ENCODE data around the gene MYO19. TPM values are rescaled to one million over a fixed set of nuclear protein-coding genes. Genes with fewer than 3 reads are reported as not detected.

The MYO19 gene
- total RNA-seq, result 45.2 and 59.4 TPM in 2 replicates

- peak; percentile 73 for DNase-seq (ENCODE audit: low read depth)
These were observed at the start of gene MYO19, which contains the start of gene PIGW for GRCh38 chr17:36534840-36535668. TSS of gene MYO19 (minus strand) at chr17:36534868. CDS start at chr17:36532538, 2,330 bp downstream. TSS of gene PIGW (plus strand) at chr17:36534987. CDS start at chr17:36537102, 2,115 bp downstream.

- DNase-seq (ENCODE audit: low read depth), result no peak
These were observed 49.1 kb upstream of the MYO19 start for GRCh38 chr17:36583787-36584186.

DNA sequence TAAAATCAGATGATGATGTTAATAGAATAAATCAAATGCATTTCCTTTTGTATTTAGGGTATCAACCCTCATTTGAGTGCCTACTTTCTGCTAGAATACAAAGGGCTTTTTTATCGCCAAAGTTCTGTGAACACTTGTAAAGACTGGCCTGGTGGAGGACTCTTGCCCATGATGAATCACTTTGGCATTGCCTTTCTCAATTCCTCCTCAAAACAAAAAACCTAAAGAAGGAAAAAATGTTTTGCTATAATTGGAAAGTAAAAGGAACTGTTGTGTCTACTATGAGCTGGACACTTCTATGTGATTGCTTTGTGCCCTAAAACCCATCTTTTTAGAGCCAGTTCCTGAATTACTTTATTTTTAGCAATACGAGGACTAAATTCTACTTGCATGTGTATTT, 44.0 kb upstream of the MYO19 start:
- no peak for DNase-seq (ENCODE audit: low read depth)

DNA sequence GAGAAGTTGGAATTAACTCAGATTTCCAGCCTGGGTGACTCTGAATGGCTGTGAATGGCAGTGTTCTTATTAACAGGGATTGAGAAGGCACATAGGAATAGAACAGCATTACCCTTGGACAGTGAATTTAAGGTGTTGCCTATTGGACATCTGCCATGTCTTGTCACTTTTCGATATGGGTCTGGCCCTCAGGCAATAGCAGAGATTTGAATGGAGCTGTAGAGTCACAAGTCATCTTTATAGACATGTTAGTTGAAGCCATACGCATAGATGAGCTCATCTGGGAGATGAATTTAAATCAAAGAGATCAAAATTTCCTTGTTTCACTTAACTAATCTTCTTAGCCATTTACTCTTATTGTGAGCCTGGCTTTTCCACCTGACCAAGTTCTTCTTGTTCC, 42.1 kb upstream of the MYO19 start:
- DNase-seq (ENCODE audit: low read depth), result no peak

- no peak for DNase-seq (ENCODE audit: low read depth)
These were observed 40.4 kb upstream of the MYO19 start for GRCh38 chr17:36575028-36575427.

- no peak for DNase-seq (ENCODE audit: low read depth)
These were observed 31.4 kb upstream of the MYO19 start for GRCh38 chr17:36566081-36566480.

DNA sequence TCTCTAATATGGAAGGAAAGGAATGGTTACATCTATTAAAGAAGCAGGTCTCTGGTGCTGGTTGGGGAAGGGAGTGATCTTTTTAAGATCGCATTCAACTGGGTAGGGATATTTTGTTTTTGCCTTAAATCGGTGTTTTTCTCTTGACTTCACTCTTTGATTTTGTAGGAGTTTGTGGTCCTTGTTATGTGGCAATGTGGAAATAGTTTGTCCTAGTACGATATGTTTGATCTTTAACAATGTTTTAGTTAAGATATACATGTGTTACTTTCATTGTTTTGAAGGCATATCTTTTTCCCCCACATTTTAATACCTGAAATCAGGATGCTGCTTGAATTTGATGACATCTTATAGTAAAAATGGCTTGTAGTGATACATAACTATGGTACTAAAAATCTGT, 18.8 kb upstream of the MYO19 start:
- no peak for DNase-seq (ENCODE audit: low read depth)

DNA sequence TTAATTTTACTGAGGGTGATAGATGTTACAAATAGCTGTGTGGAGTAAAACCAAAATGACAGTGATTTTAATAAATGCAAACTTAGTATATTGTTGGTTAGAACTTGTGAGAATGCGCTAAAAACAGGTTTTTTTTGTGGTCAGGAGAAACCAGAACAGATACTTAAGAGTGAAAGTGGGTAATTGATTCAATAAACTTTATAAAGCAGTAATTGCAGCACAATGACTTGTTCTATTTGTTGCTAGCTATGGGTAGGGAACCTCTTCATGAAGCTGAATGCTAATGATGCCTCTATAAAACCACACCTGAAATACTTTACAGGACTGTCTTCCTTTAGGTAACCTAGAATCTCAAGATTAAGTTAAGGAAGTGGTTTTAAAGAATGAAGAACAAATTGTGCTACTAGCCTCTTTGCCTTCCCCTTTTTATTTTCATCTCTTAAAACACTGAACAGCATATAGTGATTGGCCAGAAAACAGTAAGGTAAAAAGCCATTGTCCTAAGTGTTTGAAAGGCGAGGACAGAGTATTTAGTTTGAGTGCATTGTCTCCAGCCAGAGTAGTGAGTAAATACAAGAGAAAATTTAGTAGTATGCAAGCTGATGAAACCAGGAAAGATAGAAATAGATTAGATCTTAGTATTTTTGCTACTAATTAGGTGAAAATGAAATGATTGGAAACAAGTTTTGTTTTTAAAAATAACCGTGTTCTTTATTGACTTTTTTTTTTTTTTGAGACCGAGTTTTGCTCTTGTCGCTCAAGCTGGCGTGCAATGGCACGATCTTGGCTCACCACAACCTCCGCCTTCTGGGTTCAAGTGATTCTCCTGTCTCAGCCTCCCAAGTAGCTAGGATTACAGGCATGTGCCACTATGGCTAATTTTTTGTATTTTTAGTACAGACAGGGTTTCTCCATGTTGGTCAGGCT, 16.1 kb upstream of the MYO19 start:
- peak; percentile 10 for DNase-seq (ENCODE audit: low read depth)

- DNase-seq (ENCODE audit: low read depth), result no peak
These were observed 13.1 kb upstream of the MYO19 start for GRCh38 chr17:36547776-36548175.

- no peak for DNase-seq (ENCODE audit: low read depth)
These were observed 11.9 kb upstream of the MYO19 start for GRCh38 chr17:36546418-36547093.

DNA sequence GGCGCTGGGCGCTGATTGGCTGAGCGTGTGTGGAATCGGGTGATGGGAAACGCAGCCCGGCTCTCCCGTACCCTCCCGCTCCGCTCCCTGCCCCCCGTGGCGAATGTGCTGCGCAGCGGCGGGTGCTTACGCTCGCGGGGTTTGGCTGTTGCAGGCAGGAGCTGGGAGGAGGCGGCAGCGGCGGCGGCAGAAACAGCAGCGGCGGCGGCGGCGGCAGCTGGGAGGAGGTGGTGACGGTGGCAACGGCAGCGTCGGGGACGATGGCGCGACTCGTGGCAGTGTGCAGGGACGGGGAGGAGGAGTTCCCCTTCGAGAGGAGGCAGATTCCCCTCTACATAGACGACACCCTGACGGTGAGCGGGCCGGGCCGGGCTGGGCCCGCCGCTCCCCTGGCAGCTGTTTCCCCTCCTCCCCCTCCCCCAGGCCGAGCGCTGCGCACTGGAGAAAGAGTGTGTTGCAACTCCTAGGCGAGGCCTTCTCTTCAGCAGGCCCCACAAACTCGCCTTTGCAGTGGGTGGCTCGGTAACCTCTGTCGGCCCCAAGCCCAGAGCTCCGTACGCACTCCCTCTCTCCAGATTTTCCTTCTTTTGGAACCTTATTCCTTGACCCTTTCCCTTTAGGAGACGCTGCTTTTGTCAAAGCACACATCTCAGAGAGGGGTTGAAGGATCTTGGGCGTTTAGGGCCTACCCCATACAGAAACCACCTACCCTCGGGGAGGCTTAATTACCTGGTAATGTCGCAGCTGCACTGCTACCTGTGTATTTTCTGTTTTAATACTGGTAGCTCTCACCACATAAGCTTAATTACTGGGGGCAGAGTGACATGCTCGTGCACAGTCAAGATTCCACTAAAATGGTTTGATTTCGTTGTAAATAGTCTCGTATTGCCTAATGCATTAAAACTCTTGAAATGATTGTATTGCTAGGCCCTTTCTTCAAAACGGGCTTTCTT, 11.1 kb upstream of the MYO19 start:
- peak; percentile 82 for DNase-seq (ENCODE audit: low read depth)

- no peak for DNase-seq (ENCODE audit: low read depth)
These were observed 10.4 kb upstream of the MYO19 start for GRCh38 chr17:36545077-36545464.

- peak; percentile 64 for DNase-seq (ENCODE audit: low read depth)
These were observed 9.8 kb upstream of the MYO19 start, which contains the start of gene GGNBP2 for GRCh38 chr17:36544307-36545076. TSS of gene GGNBP2 (plus strand) at chr17:36544919. CDS start at chr17:36545725, 806 bp downstream.

DNA sequence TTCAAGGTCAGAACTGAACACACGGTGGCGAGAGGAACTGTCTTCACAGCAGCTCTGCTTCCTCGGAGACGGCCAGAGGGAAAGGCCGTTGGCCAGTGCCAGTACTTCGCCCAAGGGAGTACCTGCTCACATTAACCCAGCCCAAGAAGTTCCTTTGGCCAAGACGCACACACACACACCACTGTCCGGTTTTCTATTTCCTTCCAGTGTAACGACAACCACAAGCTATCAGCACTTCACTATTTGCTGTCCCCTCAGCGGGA, 9.3 kb upstream of the MYO19 start:
- peak; percentile 64 for DNase-seq (ENCODE audit: low read depth)

DNA sequence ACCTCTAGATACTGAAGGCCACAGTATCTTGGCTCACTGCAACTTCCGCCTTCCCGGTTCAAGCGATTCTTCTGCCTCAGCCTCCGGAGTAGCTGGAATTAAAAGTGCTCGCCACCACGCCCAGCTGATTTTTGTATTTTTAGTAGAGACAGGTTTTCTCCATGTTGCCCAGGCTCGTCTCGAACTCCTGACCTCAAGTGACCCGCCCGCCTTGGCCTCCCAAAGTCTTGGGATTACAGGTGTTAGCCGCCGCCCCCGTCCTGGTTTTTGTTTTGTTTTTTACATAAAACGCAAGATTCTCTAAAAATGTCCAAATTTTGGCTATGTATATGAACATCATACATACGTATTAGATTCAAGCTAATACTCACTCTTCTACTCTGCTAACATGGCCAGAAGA, 8.1 kb upstream of the MYO19 start:
- no peak for DNase-seq (ENCODE audit: low read depth)

GRCh38 chr17:36540696-36541095, 6.0 kb upstream of the MYO19 start:
- DNase-seq (ENCODE audit: low read depth), result no peak

GRCh38 chr17:36535669-36536081, 1.0 kb upstream of the MYO19 start:
- no peak for DNase-seq (ENCODE audit: low read depth)

DNA sequence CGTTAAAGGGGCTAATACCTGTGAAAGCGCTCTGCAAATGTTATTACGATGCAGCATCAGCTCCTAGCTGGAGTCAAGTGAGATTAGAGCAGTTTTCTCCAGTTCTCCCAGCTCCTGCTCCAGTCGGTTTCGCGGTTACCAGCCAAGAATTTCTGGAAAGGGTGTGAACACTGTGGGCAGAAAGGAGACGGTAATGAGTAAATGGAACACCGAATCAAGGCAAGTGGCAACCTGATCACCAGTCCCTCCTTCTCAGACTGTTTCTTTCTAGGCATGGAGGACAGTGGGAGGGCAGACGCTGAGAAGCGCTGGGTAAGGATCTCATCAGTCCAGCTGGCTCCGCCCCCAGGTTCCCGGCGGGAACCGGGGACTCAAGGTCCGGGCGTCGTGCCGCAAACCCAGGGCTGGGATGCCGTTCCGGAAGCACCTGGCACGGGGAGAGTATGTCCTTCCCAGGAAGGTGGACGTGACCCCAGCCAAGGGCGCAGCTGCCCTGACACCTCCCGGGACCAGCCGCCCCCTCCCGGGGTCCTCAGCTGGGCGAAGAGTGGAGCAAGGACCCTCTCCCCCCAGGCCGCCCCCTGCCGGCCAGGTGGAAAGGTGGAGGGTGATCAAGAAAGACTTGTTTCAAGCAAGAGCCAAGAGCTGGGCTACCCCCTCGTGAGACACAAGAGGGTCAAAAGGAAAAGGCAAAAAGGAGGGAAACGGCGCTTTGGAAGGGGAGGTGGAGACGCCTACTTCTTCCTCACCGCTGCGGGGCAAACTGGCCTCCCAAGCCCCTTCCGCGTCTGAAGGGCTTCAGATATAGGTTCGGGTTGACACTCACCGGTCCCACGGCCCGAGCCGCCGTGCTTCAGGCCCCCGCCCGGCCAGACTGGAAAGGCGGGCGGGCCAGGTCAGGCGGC, 481 bp downstream of the MYO19 start:
- peak; percentile 83 for DNase-seq (ENCODE audit: low read depth)

DNA sequence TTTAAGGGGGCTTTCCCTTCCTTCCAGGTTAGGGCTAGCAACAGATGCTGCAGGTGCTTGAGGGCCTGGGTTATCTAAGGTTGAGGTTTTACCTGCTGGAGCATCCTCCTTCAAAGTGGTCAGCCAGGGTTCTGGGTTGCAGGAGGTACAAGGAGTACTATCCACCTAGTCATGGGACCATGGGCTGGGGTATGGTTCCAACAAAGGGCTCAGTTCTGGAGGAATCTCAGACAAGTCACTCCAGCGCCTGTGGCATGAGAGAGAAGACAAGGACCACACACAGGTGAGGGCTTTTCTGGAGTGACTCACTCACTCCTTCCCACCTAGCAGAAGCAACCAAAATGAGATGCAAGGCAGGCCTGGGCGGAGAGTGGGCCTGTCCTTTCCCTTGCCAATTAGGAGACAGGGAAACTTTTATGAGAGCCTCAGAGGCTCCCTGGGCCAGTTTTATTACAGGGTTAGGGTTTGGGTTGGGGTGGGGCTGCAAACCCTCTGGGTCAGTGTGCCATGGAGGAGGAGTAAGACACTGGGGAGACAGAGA, 2.2 kb downstream of the MYO19 start:
- DNase-seq (ENCODE audit: low read depth), result no peak

Measured in renal cortical epithelial cell (primary cell).